WTC11 (cell line): ENCODE measurements around the gene DNASE1L2. TPM values are rescaled to one million over a fixed set of nuclear protein-coding genes. Genes with fewer than 3 reads are reported as not detected.

Source experiments
- AR ChIP-seq: fragments of 250-450 bp; sonication (Bioruptor Pico); IDR thresholded peaks from 2 replicates; pipeline ENCODE4 v1.9.0; 2021; ENCODE audit warnings: mild to moderate bottlenecking
- ATF1 ChIP-seq: sonication (generic); formaldehyde crosslinking; IDR thresholded peaks from 2 replicates; pipeline ENCODE4 v1.8.1; 2023; ENCODE audit warnings: mild to moderate bottlenecking, moderate library complexity, missing genetic modification reagents
- CREB1 ChIP-seq: sonication (generic); formaldehyde crosslinking; IDR thresholded peaks from 2 replicates; pipeline ENCODE4 v1.8.0; 2023; ENCODE audit warnings: mild to moderate bottlenecking, missing genetic modification reagents
- FOXJ3 ChIP-seq: sonication (generic); formaldehyde crosslinking; IDR thresholded peaks from 2 replicates; pipeline ENCODE4 v1.9.0; 2021; ENCODE audit warnings: missing genetic modification reagents, mild to moderate bottlenecking, borderline replicate concordance
- FOXP1 ChIP-seq: sonication (generic); formaldehyde crosslinking; IDR thresholded peaks from 2 replicates; pipeline ENCODE4 v1.8.0; 2022; ENCODE audit warnings: missing genetic modification reagents, mild to moderate bottlenecking, moderate library complexity, borderline replicate concordance
- IRF2 ChIP-seq: sonication (generic); formaldehyde crosslinking; IDR thresholded peaks from 2 replicates; pipeline ENCODE4 v1.8.0; 2022; ENCODE audit warnings: low read depth, missing genetic modification reagents, borderline replicate concordance
- KAT7 ChIP-seq: sonication (generic); formaldehyde crosslinking; IDR thresholded peaks from 2 replicates; pipeline ENCODE4 v1.8.1; 2023; ENCODE audit warnings: missing genetic modification reagents, mild to moderate bottlenecking, borderline replicate concordance
- NR1H2 ChIP-seq: sonication (generic); formaldehyde crosslinking; IDR thresholded peaks from 2 replicates; pipeline ENCODE4 v1.9.0; 2021; ENCODE audit warnings: mild to moderate bottlenecking, moderate library complexity, missing genetic modification reagents
- TCF7 ChIP-seq: sonication (generic); formaldehyde crosslinking; IDR thresholded peaks from 2 replicates; pipeline ENCODE4 v1.8.0; 2022; ENCODE audit warnings: mild to moderate bottlenecking, low read depth, missing genetic modification reagents, moderate library complexity
- USF1 ChIP-seq: sonication (generic); formaldehyde crosslinking; IDR thresholded peaks from 2 replicates; pipeline ENCODE4 v1.8.0; 2022; ENCODE audit warnings: mild to moderate bottlenecking, missing genetic modification reagents
- ZNF232 ChIP-seq: sonication (generic); formaldehyde crosslinking; IDR thresholded peaks from 2 replicates; pipeline ENCODE4 v1.8.0; 2022; ENCODE audit warnings: mild to moderate bottlenecking, missing genetic modification reagents
- ZNF512 ChIP-seq: sonication (generic); formaldehyde crosslinking; IDR thresholded peaks from 2 replicates; pipeline ENCODE4 v1.8.1; 2022; ENCODE audit warnings: missing genetic modification reagents, borderline replicate concordance
- total RNA-seq: library from RNA; stranded (reverse); gene quantifications from 3 replicates; pipeline ENCODE4 v1.2.3, GENCODE V29; 2021
- TF ChIP-seq, protein P1 (sequence below): fragments of 250-450 bp; sonication (Bioruptor Pico); IDR thresholded peaks from 2 replicates; pipeline ENCODE4 v2.1.2; 2022; ENCODE audit warnings: mild to moderate bottlenecking, moderate library complexity
- TF ChIP-seq, protein P2 (sequence below): sonication (generic); formaldehyde crosslinking; IDR thresholded peaks from 2 replicates; pipeline ENCODE4 v1.8.1; 2022; ENCODE audit warnings: low read depth, mild to moderate bottlenecking, moderate library complexity, missing genetic modification reagents, borderline replicate concordance
- TF ChIP-seq, protein P3 (sequence below): sonication (generic); formaldehyde crosslinking; IDR thresholded peaks from 2 replicates; pipeline ENCODE4 v1.8.0; 2022; ENCODE audit warnings: mild to moderate bottlenecking, missing genetic modification reagents
- TF ChIP-seq, protein P4 (sequence below): sonication (generic); formaldehyde crosslinking; IDR thresholded peaks from 2 replicates; pipeline ENCODE4 v1.8.1; 2022; ENCODE audit warnings: mild to moderate bottlenecking, missing genetic modification reagents, moderate library complexity, borderline replicate concordance
- TF ChIP-seq, protein P5 (sequence below): sonication (generic); formaldehyde crosslinking; IDR thresholded peaks from 2 replicates; pipeline ENCODE4 v1.8.1; 2023; ENCODE audit warnings: mild to moderate bottlenecking, missing genetic modification reagents

Gene DNASE1L2
- total RNA-seq, 1 experiment from 2014 or later, result 0.66 TPM

DNA sequence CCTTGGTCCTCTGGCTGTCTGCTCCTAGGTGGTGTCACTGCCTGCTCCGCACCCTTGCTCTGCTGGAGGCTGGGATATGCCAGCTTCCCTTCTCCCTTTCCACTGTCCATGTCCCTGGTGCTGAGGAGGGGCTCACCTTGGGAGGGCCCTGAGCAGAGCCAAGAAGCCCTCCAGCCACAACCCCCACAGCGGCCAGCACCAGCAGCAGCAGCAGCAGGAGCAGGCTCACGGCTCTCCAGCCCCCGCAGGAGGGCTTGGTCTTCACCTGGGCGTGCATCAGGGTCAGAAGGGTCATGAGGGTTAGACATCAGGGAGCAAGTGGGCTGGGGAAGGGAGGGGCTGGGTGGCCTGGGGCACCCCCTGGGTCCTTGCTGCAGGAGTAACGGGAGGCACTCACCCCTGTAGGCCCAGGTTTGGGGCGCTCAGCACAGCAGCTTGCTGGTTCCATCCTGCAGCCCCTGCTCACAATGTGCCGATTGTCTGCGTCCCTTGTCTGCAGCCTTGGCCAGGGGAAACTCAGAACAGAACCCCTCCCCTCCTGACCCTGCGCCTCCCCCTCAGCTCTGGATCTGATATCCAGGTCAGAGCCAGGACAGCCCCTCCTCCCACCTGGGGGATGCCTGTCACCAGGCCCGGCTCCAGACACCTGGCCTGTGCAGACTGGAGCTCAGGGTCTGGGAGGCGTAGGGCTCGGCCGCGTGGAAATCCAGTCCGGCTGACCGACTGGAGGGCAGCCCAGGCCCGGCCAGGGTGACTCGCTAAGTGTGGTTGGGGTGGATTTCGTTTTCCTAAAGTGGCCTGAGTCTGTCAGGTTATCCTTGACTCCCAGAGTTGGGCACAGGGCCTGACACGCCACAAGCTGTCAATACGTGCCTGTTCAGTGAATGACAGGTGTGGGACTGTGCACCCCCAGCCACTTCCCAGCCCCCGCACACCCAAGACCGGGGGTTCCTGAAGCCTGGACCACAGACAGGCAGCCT, 25.6 kb upstream of the DNASE1L2 start, which contains the start of gene BRICD5 (continued):
- TF ChIP-seq, protein P1, sequence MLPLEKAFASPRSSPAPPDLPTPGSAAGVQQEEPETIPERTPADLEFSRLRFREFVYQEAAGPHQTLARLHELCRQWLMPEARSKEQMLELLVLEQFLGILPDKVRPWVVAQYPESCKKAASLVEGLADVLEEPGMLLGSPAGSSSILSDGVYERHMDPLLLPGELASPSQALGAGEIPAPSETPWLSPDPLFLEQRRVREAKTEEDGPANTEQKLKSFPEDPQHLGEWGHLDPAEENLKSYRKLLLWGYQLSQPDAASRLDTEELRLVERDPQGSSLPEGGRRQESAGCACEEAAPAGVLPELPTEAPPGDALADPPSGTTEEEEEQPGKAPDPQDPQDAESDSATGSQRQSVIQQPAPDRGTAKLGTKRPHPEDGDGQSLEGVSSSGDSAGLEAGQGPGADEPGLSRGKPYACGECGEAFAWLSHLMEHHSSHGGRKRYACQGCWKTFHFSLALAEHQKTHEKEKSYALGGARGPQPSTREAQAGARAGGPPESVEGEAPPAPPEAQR (CRISPR knock-in tag), result no peak
- TF ChIP-seq, protein P2, sequence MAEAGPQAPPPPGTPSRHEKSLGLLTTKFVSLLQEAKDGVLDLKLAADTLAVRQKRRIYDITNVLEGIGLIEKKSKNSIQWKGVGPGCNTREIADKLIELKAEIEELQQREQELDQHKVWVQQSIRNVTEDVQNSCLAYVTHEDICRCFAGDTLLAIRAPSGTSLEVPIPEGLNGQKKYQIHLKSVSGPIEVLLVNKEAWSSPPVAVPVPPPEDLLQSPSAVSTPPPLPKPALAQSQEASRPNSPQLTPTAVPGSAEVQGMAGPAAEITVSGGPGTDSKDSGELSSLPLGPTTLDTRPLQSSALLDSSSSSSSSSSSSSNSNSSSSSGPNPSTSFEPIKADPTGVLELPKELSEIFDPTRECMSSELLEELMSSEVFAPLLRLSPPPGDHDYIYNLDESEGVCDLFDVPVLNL (CRISPR knock-in tag), result no peak; the same call in 1 of the 2 replicates
- 0 out of 2 replicates have a peak, but pooled peaks have one; percentile 24 for TF ChIP-seq CREB1 (CRISPR knock-in tag)
- TF ChIP-seq FOXP1 (CRISPR knock-in tag), result peak; percentile 73; the same call in 1 of the 2 replicates
- TF ChIP-seq, protein P3, sequence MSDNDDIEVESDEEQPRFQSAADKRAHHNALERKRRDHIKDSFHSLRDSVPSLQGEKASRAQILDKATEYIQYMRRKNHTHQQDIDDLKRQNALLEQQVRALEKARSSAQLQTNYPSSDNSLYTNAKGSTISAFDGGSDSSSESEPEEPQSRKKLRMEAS, result 0 out of 2 replicates have a peak, but pooled peaks have one; percentile 39
- TF ChIP-seq TCF7 (CRISPR knock-in tag), result no peak
- no peak for TF ChIP-seq NR1H2 (CRISPR knock-in tag)
- 0 out of 2 replicates have a peak, but pooled peaks have one; percentile 19 for TF ChIP-seq USF1 (CRISPR knock-in tag)
- TF ChIP-seq ZNF512 (CRISPR knock-in tag), result no peak
- TF ChIP-seq, protein P4, sequence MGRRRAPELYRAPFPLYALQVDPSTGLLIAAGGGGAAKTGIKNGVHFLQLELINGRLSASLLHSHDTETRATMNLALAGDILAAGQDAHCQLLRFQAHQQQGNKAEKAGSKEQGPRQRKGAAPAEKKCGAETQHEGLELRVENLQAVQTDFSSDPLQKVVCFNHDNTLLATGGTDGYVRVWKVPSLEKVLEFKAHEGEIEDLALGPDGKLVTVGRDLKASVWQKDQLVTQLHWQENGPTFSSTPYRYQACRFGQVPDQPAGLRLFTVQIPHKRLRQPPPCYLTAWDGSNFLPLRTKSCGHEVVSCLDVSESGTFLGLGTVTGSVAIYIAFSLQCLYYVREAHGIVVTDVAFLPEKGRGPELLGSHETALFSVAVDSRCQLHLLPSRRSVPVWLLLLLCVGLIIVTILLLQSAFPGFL (CRISPR knock-in tag), result no peak
- no peak; the same call in 1 of the 2 replicates for TF ChIP-seq ATF1 (CRISPR knock-in tag)
- no peak for TF ChIP-seq KAT7
- no peak for TF ChIP-seq AR
- TF ChIP-seq FOXJ3 (CRISPR knock-in tag), result no peak
- no peak for TF ChIP-seq IRF2
- TF ChIP-seq, protein P5, sequence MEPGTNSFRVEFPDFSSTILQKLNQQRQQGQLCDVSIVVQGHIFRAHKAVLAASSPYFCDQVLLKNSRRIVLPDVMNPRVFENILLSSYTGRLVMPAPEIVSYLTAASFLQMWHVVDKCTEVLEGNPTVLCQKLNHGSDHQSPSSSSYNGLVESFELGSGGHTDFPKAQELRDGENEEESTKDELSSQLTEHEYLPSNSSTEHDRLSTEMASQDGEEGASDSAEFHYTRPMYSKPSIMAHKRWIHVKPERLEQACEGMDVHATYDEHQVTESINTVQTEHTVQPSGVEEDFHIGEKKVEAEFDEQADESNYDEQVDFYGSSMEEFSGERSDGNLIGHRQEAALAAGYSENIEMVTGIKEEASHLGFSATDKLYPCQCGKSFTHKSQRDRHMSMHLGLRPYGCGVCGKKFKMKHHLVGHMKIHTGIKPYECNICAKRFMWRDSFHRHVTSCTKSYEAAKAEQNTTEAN (CRISPR knock-in tag), result peak; percentile 48; the same call in 1 of the 2 replicates
- TF ChIP-seq ZNF232 (CRISPR knock-in tag), result peak; percentile 82
